Lower lobe of right lung (tissue), 2 donors: ENCODE measurements around the gene CMIP. TPM values are rescaled to one million over a fixed set of nuclear protein-coding genes. Genes with fewer than 3 reads are reported as not detected.

Experiments used
- ATAC-seq, 2 donors: fragments of 200-7000 bp; cut with Tn5 transposase; one replicate each; pipeline ENCODE4 v1.9.1; 2020 to 2022; ENCODE audit warnings: mild to moderate bottlenecking in 2 of 2, moderate library complexity in 2 of 2
- DNase-seq: peaks from one replicate; pipeline ENCODE4 v3.0.0-alpha.2; 2020
- H3K27ac ChIP-seq: fragments of 200-600 bp; one replicate; pipeline ENCODE4 v1.8.0; 2022
- H3K27me3 ChIP-seq: fragments of 200-600 bp; one replicate; pipeline ENCODE4 v1.8.0; 2022; ENCODE audit warnings: low read depth
- H3K36me3 ChIP-seq: fragments of 200-600 bp; one replicate; pipeline ENCODE4 v1.8.0; 2022; ENCODE audit warnings: mild to moderate bottlenecking
- H3K4me1 ChIP-seq: fragments of 200-600 bp; one replicate; pipeline ENCODE4 v1.8.0; 2022
- H3K4me3 ChIP-seq: fragments of 200-600 bp; one replicate; pipeline ENCODE4 v1.8.0; 2022; ENCODE audit warnings: mild to moderate bottlenecking
- H3K9me3 ChIP-seq: fragments of 200-600 bp; one replicate; pipeline ENCODE4 v1.8.0; 2022
- CTCF ChIP-seq: fragments of 200-600 bp; IDR thresholded peaks from one replicate; pipeline ENCODE4 v1.8.0; 2022; ENCODE audit warnings: antibody characterized with exemption, mild to moderate bottlenecking
- intact Hi-C: fragments of 100-400 bp; cut with DNase I; formaldehyde crosslinking; loops from one replicate; pipeline ENCODE4 v1.11.0; 2022
- total RNA-seq: library from RNA; stranded (reverse); fragmentation: NEBNext Ultra II Directional; extraction: Animal tissue kit (Norgen Biotek cat#: 25700); gene quantifications from one replicate; pipeline ENCODE4 v1.2.1, GENCODE V29; 2021
- donor health status: DM: no; HTN: yes; CAD: no; lungs with severe emphysema.

Gene CMIP
- total RNA-seq, 1 donor from 2014 or later, result 77.4 TPM

GRCh38 chr16:81627024-81627423, 182.4 kb downstream of the CMIP start:
- intact Hi-C loops, result no loop called here
- Histone ChIP-seq H3K4me3 (no peak overlapping the region), H3K36me3 (peaks cover 16% of the 10 kb centered on the region), H3K27me3 (no peaks in the 10 kb centered on the region), H3K9me3 (no peaks in the 10 kb centered on the region), H3K27ac (no peak overlapping the region), H3K4me1 (peaks cover 15% of the 10 kb centered on the region)
- ATAC-seq (no peak), DNase-seq (no peak)
- no peak for TF ChIP-seq CTCF

GRCh38 chr16:81627729-81628244, 183.2 kb downstream of the CMIP start:
- H3K4me3 ChIP-seq, result no peak overlapping the region
- no peak for TF ChIP-seq CTCF
- no peaks in the 10 kb centered on the region for H3K9me3 ChIP-seq
- intact Hi-C loops, result no loop called here
- no peak for ATAC-seq
- no peaks in the 10 kb centered on the region for H3K27me3 ChIP-seq
- peaks cover 15% of the 10 kb centered on the region for H3K4me1 ChIP-seq
- H3K36me3 ChIP-seq, result peaks cover 8% of the 10 kb centered on the region
- no peak overlapping the region for H3K27ac ChIP-seq
- DNase-seq, result no peak

GRCh38 chr16:81629034-81629802, 184.6 kb downstream of the CMIP start:
- DNase-seq, result no peak
- Histone ChIP-seq H3K36me3 (peaks cover 7% of the 10 kb centered on the region), H3K27me3 (no peaks in the 10 kb centered on the region), H3K4me1 (peaks cover 29% of the 10 kb centered on the region), H3K4me3 (no peak overlapping the region), H3K27ac (no peak overlapping the region), H3K9me3 (no peaks in the 10 kb centered on the region)
- no peak for ATAC-seq
- no peak for TF ChIP-seq CTCF
- intact Hi-C loops, result no loop called here

- DNase-seq (no peak), ATAC-seq (no peak)
- H3K4me3 ChIP-seq, result no peak overlapping the region
- TF ChIP-seq CTCF, result no peak
- no peaks in the 10 kb centered on the region for H3K27me3 ChIP-seq
- H3K36me3 ChIP-seq, result peaks cover 7% of the 10 kb centered on the region
- H3K9me3 ChIP-seq, result no peaks in the 10 kb centered on the region
- intact Hi-C loops, result no loop called here
- H3K4me1 ChIP-seq, result peaks cover 33% of the 10 kb centered on the region
- no peak overlapping the region for H3K27ac ChIP-seq
These were observed 185.5 kb downstream of the CMIP start for GRCh38 chr16:81629896-81630634.

GRCh38 chr16:81630635-81631031, 186.0 kb downstream of the CMIP start:
- no peak for TF ChIP-seq CTCF
- no peaks in the 10 kb centered on the region for H3K9me3 ChIP-seq
- H3K27me3 ChIP-seq, result no peaks in the 10 kb centered on the region
- no peak overlapping the region for H3K4me3 ChIP-seq
- H3K4me1 ChIP-seq, result peaks cover 32% of the 10 kb centered on the region
- intact Hi-C loops, result no loop called here
- ATAC-seq (no peak), DNase-seq (no peak)
- H3K27ac ChIP-seq, result no peak overlapping the region
- H3K36me3 ChIP-seq, result peaks cover 7% of the 10 kb centered on the region
